CD4-positive, alpha-beta T cell treated with Interleukin-6 for 4 hours (primary cell): Measurements from ENCODE around the gene ZXDC.

Experiments used
- DNase-seq: peaks from one replicate; pipeline ENCODE4 v3.0.0-alpha.2; 2020; ENCODE audit warnings: mixed read lengths

The ZXDC gene

GRCh38 chr3:126469479-126469878 is 6.2 kb downstream of the ZXDC start:
- DNase-seq: no peak

GRCh38 chr3:126468028-126468891 is 7.4 kb downstream of the ZXDC start:
- DNase-seq: no peak

GRCh38 chr3:126467611-126467955 is 8.1 kb downstream of the ZXDC start:
- no peak for DNase-seq

GRCh38 chr3:126466886-126467610 is 8.6 kb downstream of the ZXDC start:
- DNase-seq: no peak

DNA sequence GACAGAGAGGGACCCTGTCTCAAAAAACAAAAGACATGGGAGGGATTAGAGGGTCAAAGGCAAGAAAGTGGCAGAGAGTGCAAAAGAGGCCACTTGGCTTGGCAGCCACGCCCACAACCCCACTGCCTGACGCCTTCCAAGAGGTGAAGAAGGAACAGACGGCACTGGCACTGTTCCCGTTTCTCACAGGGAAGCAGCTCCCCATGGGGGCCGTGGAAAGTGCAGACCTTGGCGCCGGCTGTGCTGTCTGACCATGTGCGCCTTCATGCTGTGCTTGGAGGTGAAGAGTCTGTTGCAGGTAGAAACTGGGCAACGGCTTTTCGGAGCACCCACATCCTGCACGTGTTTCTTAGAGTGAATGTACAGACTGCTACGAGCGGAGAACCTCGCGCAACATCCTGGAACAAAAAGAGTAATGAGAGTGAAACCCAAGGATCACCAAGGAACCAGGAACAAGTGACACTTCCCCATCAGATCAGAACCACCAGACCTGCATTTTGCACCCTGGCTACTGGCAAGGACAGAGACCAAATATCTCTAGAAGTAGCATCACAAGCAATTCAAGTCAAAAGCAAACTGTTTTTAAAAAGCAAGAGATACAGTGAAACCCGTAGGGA is 9.7 kb downstream of the ZXDC start:
- DNase-seq: no peak

DNA sequence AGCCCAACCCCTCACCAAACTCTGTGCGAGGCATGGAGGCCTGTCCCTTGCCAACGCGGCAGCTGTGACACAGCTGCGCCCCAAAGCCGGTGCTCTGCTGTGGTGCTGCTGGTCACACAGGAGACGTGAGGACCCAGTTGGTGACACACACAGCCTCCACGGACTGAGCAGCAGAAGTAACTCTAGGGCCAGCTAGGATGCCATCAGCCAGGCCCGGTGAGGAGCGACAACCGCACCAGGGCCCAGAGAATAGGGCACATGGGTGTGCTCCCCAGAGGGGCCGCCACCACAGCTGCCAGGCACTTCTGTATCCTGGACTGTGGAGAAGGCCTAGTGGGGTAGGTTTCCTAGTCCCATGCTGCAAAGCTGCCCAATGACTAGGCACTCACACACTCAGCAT is 10.7 kb downstream of the ZXDC start:
- DNase-seq: no peak

GRCh38 chr3:126464494-126464893 is 11.2 kb downstream of the ZXDC start:
- no peak for DNase-seq

- no peak for DNase-seq
Measured at GRCh38 chr3:126464093-126464492, 11.6 kb downstream of the ZXDC start.

GRCh38 chr3:126463521-126463920 is 12.2 kb downstream of the ZXDC start:
- no peak for DNase-seq

- DNase-seq: no peak
Measured at GRCh38 chr3:126461450-126462070, 14.1 kb downstream of the ZXDC start.

- no peak for DNase-seq
Measured at GRCh38 chr3:126460381-126460780, 15.3 kb downstream of the ZXDC start.

GRCh38 chr3:126459763-126460127 is 15.9 kb downstream of the ZXDC start:
- no peak for DNase-seq

DNA sequence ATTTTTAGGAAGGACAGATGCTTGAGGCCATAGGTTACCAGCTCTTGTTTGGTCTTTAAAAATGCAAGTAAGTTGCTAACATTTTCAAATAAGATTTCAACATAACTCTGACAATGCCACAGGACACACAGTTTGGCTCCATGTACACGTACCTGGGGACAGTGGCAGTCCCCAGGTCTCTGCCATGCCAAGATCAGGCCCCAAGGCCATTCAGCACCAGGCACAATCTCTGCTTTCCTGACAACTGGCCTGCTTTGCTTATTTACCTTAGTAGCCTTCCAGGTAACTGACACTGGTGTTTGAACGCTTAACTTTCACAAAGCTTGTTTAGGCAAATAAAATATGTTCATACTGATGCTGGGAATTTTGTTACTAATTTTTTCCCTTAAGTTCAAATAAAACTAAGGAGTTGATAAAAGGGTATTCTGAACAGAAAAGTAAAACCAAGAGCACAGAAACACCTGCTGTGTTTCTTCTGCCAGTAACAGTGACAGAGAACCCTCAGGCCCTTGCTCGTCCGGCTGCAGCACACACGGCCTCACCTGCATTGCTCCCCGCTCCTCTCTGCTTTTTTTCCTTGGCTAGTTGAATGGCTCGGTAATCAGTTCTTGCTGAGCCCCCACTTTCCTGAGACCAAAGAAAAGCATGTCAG is 16.5 kb downstream of the ZXDC start:
- DNase-seq: no peak

DNA sequence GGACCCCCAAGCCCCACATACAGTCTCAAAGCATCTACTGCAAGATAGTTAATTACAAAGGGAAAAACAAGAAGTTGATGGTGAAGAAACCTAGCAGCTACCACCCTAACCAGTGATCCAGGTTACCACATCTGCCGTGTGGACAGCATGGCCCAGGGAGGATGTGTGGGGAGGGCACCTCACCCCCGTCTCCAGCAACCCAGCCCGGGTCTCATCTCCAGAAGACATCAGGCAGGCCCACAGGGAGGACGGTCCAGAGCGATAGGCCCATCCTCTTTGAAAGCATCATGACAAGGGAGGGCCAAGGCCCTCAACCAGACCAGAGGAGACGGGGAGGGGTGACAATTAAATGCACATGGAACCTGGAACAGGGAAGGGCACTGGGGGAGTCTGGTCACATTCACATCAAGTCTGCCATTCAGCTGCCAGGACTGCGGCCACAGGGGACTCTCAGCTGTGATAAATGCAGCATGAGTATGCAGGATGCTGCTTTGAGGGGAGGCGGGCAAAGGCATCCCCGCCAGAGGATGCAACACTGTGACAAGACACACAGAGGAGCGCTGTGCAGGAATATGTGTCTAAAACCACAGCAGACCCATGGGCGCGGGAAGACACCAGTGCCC is 18.8 kb downstream of the ZXDC start:
- DNase-seq: no peak

DNA sequence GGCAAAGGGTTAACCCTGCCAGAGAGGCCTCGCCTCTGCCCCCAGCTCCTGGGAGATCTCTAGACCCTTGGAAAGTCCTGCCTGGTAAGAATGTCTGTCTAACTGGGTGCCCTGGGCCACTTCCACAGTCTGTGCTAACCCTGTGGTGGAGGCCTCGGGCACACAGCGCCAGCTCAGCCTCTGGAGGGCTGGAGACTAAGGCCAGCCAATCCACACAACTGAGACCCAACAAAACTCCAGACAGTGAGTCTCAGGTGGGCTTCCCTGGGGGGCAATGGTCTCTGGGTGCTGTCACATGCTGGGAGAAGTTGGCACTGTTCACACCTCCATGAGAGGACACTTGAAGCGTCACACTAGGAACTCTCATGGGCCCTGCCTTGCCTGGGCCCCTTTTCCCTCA is 19.5 kb downstream of the ZXDC start:
- DNase-seq: no peak

DNA sequence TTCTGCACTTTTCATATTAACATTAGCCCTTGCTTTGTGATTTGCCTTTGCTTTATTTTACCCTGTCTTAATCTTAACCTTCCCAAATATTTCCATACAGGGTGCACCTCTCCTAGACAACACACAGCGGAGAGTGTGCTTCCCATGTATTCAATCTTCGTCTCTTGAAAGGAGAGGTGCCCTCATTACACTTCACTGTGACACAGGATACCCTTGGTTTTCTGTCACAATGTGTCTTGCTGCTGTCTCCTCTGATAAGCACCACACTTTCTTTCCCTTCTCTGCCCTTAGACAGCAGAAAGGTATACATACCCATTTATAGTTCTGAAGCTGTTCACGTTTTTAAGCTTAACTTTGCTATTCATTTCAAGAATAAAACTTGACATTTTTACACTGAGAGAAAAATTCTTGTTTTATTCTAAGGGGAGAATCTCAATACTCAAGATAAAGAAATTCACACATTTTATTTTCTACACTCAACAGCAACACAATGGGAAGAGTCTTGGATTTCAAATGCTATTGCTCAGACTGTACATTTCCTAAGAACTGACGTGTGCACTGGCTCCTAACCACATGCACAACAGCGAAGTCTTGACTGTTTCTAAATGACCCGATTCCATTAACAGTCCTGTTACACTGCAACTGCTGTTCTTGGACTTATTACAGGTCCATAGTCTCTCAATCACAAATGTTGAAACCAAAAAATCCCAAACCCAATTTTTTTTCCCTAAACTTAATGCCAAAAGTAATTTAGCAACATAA is 21.1 kb downstream of the ZXDC start:
- no peak for DNase-seq

GRCh38 chr3:126454025-126454424 is 21.7 kb downstream of the ZXDC start:
- no peak for DNase-seq

DNA sequence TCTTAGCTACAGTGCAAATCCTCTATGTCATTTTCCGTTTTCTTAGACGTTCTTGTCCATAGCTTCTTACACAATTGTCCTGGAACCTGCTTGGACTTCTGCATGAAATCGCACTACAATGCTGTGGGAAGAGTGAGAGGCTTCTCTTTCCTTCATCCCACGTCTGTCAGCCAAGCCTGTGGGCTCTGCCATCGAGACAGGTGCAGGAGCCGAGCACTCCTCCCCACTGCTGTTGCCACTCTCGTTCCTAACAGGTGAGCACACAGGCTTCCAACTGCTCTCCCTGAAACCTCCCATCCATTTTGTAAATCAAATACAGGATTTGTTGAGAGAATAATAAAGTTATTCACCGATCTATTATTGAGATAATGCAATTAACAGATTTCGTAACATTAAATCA is 23.5 kb downstream of the ZXDC start:
- no peak for DNase-seq

DNA sequence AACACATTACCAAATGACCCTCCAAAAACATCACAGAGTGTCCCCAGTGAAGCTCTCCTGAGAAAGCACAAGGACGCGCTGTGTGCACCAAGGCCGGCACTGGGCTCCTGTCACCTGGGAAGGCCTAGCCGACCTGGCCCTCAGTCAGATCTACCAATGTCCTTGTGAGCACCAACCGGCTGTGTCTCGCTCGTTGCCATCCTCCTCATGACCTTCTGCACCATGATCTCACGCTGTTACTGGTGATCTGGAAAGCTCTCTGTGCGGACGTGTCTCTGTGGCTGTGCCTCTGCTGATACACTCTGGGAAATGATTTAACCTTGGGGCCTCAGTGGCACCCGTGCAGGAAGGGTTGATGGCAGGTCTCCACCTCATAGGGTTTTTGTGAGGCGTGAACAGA is 24.2 kb downstream of the ZXDC start:
- no peak for DNase-seq

- no peak for DNase-seq
Measured at GRCh38 chr3:126450744-126451143, 24.9 kb downstream of the ZXDC start.

DNA sequence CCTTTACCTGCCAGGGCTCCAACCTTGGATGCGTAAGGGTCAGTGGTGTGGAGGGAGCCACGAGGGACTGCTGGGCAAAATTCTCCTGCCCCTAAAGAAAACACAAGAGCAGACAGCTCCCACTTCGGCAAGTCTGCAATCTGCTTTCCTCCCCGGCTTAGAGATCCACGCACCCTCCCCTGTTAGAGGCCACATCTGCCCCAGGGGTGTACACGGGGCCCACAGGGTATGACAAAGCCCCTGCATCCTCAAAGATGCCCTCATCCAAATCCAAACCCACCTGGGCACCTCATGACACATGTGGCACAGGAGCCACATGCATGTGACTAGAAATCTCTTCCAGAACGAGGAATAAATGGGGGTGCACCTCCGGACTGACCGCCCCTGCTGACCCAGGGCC is 25.5 kb downstream of the ZXDC start:
- DNase-seq: no peak

DNA sequence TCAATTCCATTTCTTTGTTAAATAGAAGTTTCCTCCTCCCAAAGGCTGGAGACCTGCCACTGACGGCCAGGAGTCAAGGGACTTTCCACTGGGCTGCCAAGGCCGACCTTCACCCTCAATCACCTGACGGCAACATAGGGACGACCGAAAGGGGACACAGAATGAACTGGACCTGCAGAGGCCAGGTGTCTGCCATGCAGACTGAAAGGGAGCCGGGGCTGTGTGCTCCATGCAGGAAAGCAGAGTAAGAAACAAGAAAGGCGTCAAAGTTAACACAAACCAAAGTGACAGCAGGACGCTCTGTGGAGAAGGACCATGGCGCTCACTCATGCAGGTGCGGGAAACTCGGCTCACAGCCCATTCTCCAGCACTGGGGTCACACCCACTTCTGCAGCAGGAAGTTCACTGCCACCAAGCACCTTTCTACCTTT is 26.1 kb downstream of the ZXDC start:
- no peak for DNase-seq
